ENCODE measurements around the gene REEP1. TPM values are rescaled to one million over a fixed set of nuclear protein-coding genes. Genes with fewer than 3 reads are reported as not detected.
"Not testable (repeated sequence)": the region's sequence is repeated elsewhere in the genome, so short reads cannot be mapped to it uniquely, and the experiment has no call there.

Gene REEP1
- total RNA-seq, 4 donors from 2014 or later = 1.7 to 12.0 (median 3.6) TPM

GRCh38 chr2:86249579-86250391 lies 87.6 kb downstream of the REEP1 start:
- Histone ChIP-seq H3K4me1 (no peaks in the 10 kb centered on the region), H3K9me3 (no peaks in the 10 kb centered on the region), H3K4me3 (no peak overlapping the region), H3K27ac (peak overlapping the region in 2 of 4 donors; percentile 27 to 64), H3K36me3 (no peaks in the 10 kb centered on the region), H3K27me3 (no peaks in the 10 kb centered on the region)
- TF ChIP-seq POLR2A (IDR thresholded peaks at IDR 0.05) = no peak
- peak in 4 of 6 experiments; percentile 43 to 83 (median 80) for TF ChIP-seq CTCF (IDR thresholded peaks at IDR 0.05)
- DNase-seq = peak; percentile 34 to 71 (median 65)

GRCh38 chr2:86249176-86249575 lies 88.2 kb downstream of the REEP1 start:
- H3K36me3 ChIP-seq = no peaks in the 10 kb centered on the region
- H3K9me3 ChIP-seq = no peaks in the 10 kb centered on the region
- H3K27me3 ChIP-seq = no peaks in the 10 kb centered on the region
- H3K27ac ChIP-seq = peak overlapping the region in 1 of 4 donors; percentile 64
- TF ChIP-seq POLR2A (IDR thresholded peaks at IDR 0.05) = no peak
- TF ChIP-seq CTCF (IDR thresholded peaks at IDR 0.05) = no peak
- no peak for DNase-seq
- no peak overlapping the region for H3K4me3 ChIP-seq
- no peaks in the 10 kb centered on the region for H3K4me1 ChIP-seq

GRCh38 chr2:86245222-86245621 lies 92.2 kb downstream of the REEP1 start:
- not testable (repeated sequence) for H3K36me3 ChIP-seq, H3K27ac ChIP-seq, DNase-seq, H3K27me3 ChIP-seq, H3K9me3 ChIP-seq, H3K4me3 ChIP-seq, H3K4me1 ChIP-seq

- H3K27me3 ChIP-seq, DNase-seq, H3K27ac ChIP-seq, H3K36me3 ChIP-seq, H3K4me3 ChIP-seq, H3K4me1 ChIP-seq, H3K9me3 ChIP-seq: not testable (repeated sequence)
Measured at GRCh38 chr2:86244781-86245180, 92.6 kb downstream of the REEP1 start.

- no peak overlapping the region for H3K4me3 ChIP-seq
- H3K27me3 ChIP-seq = no peaks in the 10 kb centered on the region
- H3K9me3 ChIP-seq = no peaks in the 10 kb centered on the region
- DNase-seq = no peak
- H3K27ac ChIP-seq = peak overlapping the region in 1 of 4 donors; percentile 29
- peaks cover 0 to 9% (median 0%) of the 10 kb centered on the region in 4 donors for H3K4me1 ChIP-seq
- H3K36me3 ChIP-seq = no peaks in the 10 kb centered on the region
- no peak for TF ChIP-seq POLR2A (IDR thresholded peaks at IDR 0.05)
- no peak for TF ChIP-seq CTCF (IDR thresholded peaks at IDR 0.05)
Measured at GRCh38 chr2:86243950-86244733, 93.3 kb downstream of the REEP1 start.

- Histone ChIP-seq H3K9me3 (no peaks in the 10 kb centered on the region), H3K27ac (no peak overlapping the region), H3K27me3 (no peaks in the 10 kb centered on the region), H3K4me3 (no peak overlapping the region), H3K4me1 (peaks cover 0 to 9% (median 0%) of the 10 kb centered on the region in 4 donors), H3K36me3 (no peaks in the 10 kb centered on the region)
- no peak for DNase-seq
- TF ChIP-seq POLR2A (IDR thresholded peaks at IDR 0.05) (no peak), CTCF (IDR thresholded peaks at IDR 0.05) (no peak)
Measured at GRCh38 chr2:86243272-86243671, 94.2 kb downstream of the REEP1 start.

Measured in Peyer's patch (tissue), 4 donors.